Measurements from ENCODE around the gene ARHGEF11. TPM values are rescaled to one million over a fixed set of nuclear protein-coding genes. Genes with fewer than 3 reads are reported as not detected.
A peak's percentile ranks its signal among the peaks of the same experiment; 100 is the strongest.

ARHGEF11 gene
- total RNA-seq, 2 donors from 2014 or later = 16.5 to 28.0 TPM

- no peaks in the 10 kb centered on the region for H3K9me3 ChIP-seq (ENCODE audit: control insufficient read depth, low read length, poor library complexity, severe bottlenecking)
- peaks cover 15% of the 10 kb centered on the region for H3K4me1 Mint-ChIP-seq
- no peak overlapping the region for H3K4me3 Mint-ChIP-seq
- ATAC-seq = no peak
- peaks cover 49% of the 10 kb centered on the region for H3K27me3 Mint-ChIP-seq
- peaks cover 6% of the 10 kb centered on the region for H3K36me3 Mint-ChIP-seq (ENCODE audit: low read depth)
- DNase-seq = no peak
- no peak overlapping the region for H3K27ac Mint-ChIP-seq
Observed at GRCh38 chr1:156901966-156902915, 143.3 kb downstream of the ARHGEF11 start.

GRCh38 chr1:156901590-156901900, 144.0 kb downstream of the ARHGEF11 start:
- no peaks in the 10 kb centered on the region for H3K9me3 ChIP-seq (ENCODE audit: control insufficient read depth, low read length, poor library complexity, severe bottlenecking)
- ATAC-seq (no peak), DNase-seq (no peak)
- Mint-ChIP-seq H3K4me1 (peaks cover 10% of the 10 kb centered on the region), H3K36me3 (ENCODE audit: low read depth) (peaks cover 3% of the 10 kb centered on the region), H3K4me3 (no peak overlapping the region), H3K27me3 (peaks cover 48% of the 10 kb centered on the region), H3K27ac (no peak overlapping the region)

DNA sequence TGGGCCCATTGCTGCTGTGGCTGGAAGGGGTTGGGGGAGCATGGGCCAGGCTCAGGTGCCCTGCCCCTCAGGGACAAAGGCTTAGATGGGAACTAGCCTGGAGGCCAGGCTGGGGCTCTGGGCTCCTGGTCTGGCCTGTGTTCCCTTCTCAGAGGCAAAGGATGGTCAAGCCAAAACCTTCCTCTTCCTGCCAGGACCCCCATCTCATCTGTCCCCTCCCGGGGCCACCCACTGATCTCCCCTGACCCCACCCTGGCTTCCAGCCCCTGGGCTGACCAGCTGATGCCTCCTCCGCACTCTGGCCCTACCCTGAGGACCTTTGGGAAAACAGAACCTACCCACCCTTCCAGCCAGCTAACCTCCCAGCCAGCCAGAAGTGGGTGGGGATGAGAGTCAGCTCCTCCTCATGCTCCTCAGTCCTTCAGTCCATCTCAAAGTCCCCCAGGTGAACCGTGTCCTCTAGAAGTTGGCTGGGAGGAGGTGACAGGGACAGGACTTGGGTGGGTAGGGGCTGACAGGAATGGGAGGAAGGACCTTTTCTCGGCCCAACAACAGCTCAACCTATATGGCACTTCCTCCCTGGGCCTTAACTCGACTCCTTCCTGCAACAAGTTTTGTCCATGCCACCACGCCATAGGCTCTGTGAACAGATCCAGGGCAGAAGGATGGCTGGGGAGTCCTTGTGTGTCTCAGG, 144.5 kb downstream of the ARHGEF11 start:
- peaks cover 3% of the 10 kb centered on the region for H3K36me3 Mint-ChIP-seq (ENCODE audit: low read depth)
- ATAC-seq = no peak

DNA sequence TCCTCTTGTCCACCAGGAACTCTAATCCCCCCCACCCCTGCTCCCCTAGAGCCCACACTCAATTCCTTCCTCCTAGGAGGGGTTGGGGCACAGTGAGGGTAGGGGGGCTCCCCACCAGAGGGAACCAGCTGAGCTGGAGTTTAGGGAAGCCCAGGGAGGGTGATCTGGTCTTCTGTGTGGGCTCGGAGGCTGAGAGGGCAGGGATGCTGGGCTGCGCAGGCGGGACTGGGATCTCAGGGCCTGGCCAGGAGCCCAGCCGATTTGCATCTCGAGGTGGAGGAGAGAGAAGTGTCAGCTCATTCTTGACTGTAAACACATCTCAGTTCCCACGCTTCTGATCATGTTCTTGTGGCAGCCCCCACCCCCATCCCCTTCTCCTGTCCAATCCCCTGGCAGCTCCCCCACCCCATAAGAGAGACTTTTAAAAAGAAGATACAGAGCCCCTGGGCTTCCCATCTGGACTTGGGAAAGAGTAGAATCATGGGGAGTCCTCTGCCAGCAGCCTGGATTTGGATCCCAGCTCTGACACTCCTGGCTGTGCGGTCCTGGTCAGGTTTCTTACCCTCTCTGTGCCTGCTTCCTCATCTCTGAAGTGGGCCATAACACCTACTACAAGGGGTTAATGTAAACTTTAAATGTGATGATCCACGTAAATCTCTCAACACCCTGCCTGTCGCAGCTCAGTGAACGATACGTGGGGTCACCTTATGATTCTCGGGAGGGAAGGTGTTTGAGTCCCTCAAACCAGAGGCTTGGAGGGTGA, 145.4 kb downstream of the ARHGEF11 start:
- ATAC-seq (no peak), DNase-seq (no peak)
- H3K27me3 Mint-ChIP-seq = peaks cover 47% of the 10 kb centered on the region
- H3K4me1 Mint-ChIP-seq = peaks cover 10% of the 10 kb centered on the region
- H3K36me3 Mint-ChIP-seq (ENCODE audit: low read depth) = peaks cover 3% of the 10 kb centered on the region
- no peak overlapping the region for H3K4me3 Mint-ChIP-seq
- no peak overlapping the region for H3K27ac Mint-ChIP-seq
- H3K9me3 ChIP-seq (ENCODE audit: control insufficient read depth, low read length, poor library complexity, severe bottlenecking) = no peaks in the 10 kb centered on the region

More for the DNA sequence above, 144.5 kb downstream of the ARHGEF11 start:
- Mint-ChIP-seq H3K27me3 (peaks cover 48% of the 10 kb centered on the region), H3K27ac (no peak overlapping the region), H3K4me1 (peaks cover 10% of the 10 kb centered on the region), H3K4me3 (no peak overlapping the region)
- DNase-seq = no peak
- no peaks in the 10 kb centered on the region for H3K9me3 ChIP-seq (ENCODE audit: control insufficient read depth, low read length, poor library complexity, severe bottlenecking)

- H3K27ac Mint-ChIP-seq = no peak overlapping the region
- peaks cover 53% of the 10 kb centered on the region for H3K27me3 Mint-ChIP-seq
- no peak for ATAC-seq
- no peak for DNase-seq
- H3K4me3 Mint-ChIP-seq = no peak overlapping the region
- no peaks in the 10 kb centered on the region for H3K9me3 ChIP-seq (ENCODE audit: control insufficient read depth, low read length, poor library complexity, severe bottlenecking)
- H3K36me3 Mint-ChIP-seq (ENCODE audit: low read depth) = peaks cover 3% of the 10 kb centered on the region
- peaks cover 13% of the 10 kb centered on the region for H3K4me1 Mint-ChIP-seq
Observed at GRCh38 chr1:156898971-156899664, 146.4 kb downstream of the ARHGEF11 start.

DNA sequence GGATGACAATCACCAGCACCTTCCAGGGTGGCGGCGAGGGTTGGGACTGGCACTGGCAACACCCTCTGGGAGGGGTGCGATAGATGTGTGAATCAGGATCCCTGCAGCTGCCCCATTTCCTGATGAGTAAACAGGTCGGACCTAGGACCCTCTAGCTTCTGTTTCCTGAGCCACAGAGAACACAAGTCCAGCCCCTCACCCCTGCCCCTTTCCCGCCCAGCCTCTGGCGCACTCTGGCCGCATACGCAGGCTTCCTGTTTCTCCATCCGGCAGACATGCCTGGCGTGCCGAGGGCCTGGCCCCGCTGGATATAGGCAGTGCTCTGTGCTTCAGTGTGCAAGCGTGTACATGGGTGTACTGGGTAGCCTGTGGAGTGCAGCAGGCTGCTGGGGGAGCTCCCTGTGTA, 147.4 kb downstream of the ARHGEF11 start:
- Mint-ChIP-seq H3K27me3 (peaks cover 54% of the 10 kb centered on the region), H3K36me3 (ENCODE audit: low read depth) (peaks cover 3% of the 10 kb centered on the region), H3K4me3 (no peak overlapping the region), H3K27ac (no peak overlapping the region), H3K4me1 (peaks cover 13% of the 10 kb centered on the region)
- H3K9me3 ChIP-seq (ENCODE audit: control insufficient read depth, low read length, poor library complexity, severe bottlenecking) = no peaks in the 10 kb centered on the region
- no peak for ATAC-seq
- DNase-seq = no peak

GRCh38 chr1:156897078-156897825, 148.3 kb downstream of the ARHGEF11 start:
- H3K36me3 Mint-ChIP-seq (ENCODE audit: low read depth) = peaks cover 3% of the 10 kb centered on the region
- DNase-seq = no peak
- no peak overlapping the region for H3K27ac Mint-ChIP-seq
- H3K4me3 Mint-ChIP-seq = no peak overlapping the region
- peaks cover 18% of the 10 kb centered on the region for H3K4me1 Mint-ChIP-seq
- no peak for ATAC-seq
- H3K27me3 Mint-ChIP-seq = peaks cover 57% of the 10 kb centered on the region
- no peaks in the 10 kb centered on the region for H3K9me3 ChIP-seq (ENCODE audit: control insufficient read depth, low read length, poor library complexity, severe bottlenecking)

GRCh38 chr1:156896490-156897033, 149.0 kb downstream of the ARHGEF11 start:
- no peaks in the 10 kb centered on the region for H3K9me3 ChIP-seq (ENCODE audit: control insufficient read depth, low read length, poor library complexity, severe bottlenecking)
- Mint-ChIP-seq H3K4me1 (peaks cover 24% of the 10 kb centered on the region), H3K27ac (no peak overlapping the region), H3K36me3 (ENCODE audit: low read depth) (peaks cover 3% of the 10 kb centered on the region), H3K4me3 (no peak overlapping the region), H3K27me3 (peaks cover 50% of the 10 kb centered on the region)
- ATAC-seq = no peak
- DNase-seq = no peak

GRCh38 chr1:156895927-156896326, 149.6 kb downstream of the ARHGEF11 start:
- H3K9me3 ChIP-seq (ENCODE audit: control insufficient read depth, low read length, poor library complexity, severe bottlenecking) = no peaks in the 10 kb centered on the region
- Mint-ChIP-seq H3K27ac (no peak overlapping the region), H3K36me3 (ENCODE audit: low read depth) (peaks cover 3% of the 10 kb centered on the region), H3K27me3 (peaks cover 46% of the 10 kb centered on the region), H3K4me3 (no peak overlapping the region), H3K4me1 (peaks cover 24% of the 10 kb centered on the region)
- ATAC-seq (no peak), DNase-seq (no peak)

DNA sequence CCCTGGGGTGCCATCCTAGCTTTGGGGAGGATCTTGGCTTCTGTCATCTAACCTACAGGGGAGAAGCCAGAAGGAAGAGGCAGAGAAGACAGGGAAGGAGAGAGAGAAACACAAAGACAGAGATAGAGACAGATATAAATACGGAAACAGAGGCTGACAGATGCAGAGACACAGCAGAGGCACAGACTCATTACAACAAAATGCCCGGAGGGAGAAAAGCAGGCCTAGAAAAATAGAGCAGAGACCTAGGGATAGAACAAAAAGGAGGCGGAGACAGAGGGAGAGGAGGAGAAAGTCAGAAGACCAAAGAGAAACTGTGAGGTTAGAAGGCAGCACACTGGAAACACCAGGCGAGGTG, 150.1 kb downstream of the ARHGEF11 start:
- Mint-ChIP-seq H3K4me1 (peaks cover 25% of the 10 kb centered on the region), H3K27me3 (peaks cover 47% of the 10 kb centered on the region), H3K4me3 (peak overlapping the region; percentile 41), H3K36me3 (ENCODE audit: low read depth) (peaks cover 3% of the 10 kb centered on the region), H3K27ac (no peak overlapping the region)
- ATAC-seq = no peak
- DNase-seq = no peak
- no peaks in the 10 kb centered on the region for H3K9me3 ChIP-seq (ENCODE audit: control insufficient read depth, low read length, poor library complexity, severe bottlenecking)

DNA sequence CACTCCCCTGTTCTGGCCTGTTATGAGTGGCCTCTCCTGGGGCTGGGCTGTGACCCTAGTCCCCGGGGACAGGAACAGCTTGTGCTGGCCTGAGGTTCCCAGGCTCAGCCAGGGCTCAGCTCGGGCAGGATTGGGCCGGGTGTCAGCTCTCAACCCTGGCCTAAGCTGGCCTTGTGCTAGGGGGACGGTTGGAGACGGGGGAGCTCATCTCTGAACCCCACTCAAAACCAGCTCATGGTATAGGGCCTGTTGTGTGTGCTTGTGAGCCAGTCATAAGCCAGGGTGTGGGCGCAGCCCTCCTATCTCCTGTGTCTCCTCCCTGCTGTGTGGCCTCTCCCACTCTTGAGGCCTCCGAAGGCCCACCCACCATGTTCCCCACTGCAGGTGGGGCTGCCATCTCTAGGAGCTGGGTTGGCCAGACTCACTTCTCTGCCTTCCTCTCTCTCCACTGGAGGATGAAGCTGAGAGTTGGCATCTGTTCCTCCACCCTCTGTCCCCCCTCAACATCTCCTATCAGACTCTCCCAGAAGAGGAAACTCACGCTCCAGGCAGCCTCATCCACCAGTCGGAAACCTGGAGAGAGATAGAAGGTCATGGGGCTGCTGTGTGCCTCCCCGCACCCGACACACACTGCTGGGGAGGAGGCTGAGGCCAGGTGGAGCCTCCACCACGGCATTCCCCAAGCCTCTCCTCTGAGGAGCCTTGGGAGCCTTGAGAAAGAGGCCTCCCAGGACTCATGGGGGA, 150.7 kb downstream of the ARHGEF11 start:
- Mint-ChIP-seq H3K36me3 (ENCODE audit: low read depth) (peaks cover 3% of the 10 kb centered on the region), H3K27me3 (peaks cover 53% of the 10 kb centered on the region), H3K4me3 (no peak overlapping the region), H3K27ac (no peak overlapping the region), H3K4me1 (peaks cover 29% of the 10 kb centered on the region)
- H3K9me3 ChIP-seq (ENCODE audit: control insufficient read depth, low read length, poor library complexity, severe bottlenecking) = no peaks in the 10 kb centered on the region
- no peak for ATAC-seq
- DNase-seq = no peak
